Immature natural killer cell (primary cell): ENCODE data around the gene TXNL4A. TPM values are rescaled to one million over a fixed set of nuclear protein-coding genes. Genes with fewer than 3 reads are reported as not detected.

Experiments used
- DNase-seq, 3 donors: peaks; one replicate each; pipeline ENCODE4 v3.0.0; 2022; ENCODE audit warnings: mixed read lengths in 1 of 3
- H3K27ac Mint-ChIP-seq, 6 donors: one replicate each; pipeline ENCODE4 v1.8.0; 2020; ENCODE audit warnings: mixed read lengths in 6 of 6, mild to moderate bottlenecking in 5 of 6, inconsistent platforms in 4 of 6, moderate library complexity in 3 of 6
- H3K27me3 Mint-ChIP-seq, 3 donors: one replicate each; pipeline ENCODE4 v1.8.0; 2020 to 2021; ENCODE audit warnings: low read depth in 3 of 3, mild to moderate bottlenecking in 3 of 3, mixed read lengths in 3 of 3, moderate library complexity in 3 of 3, inconsistent platforms in 1 of 3
- H3K36me3 Mint-ChIP-seq, 3 donors: one replicate each; pipeline ENCODE4 v1.8.0; 2020; ENCODE audit warnings: mixed read lengths in 3 of 3, inconsistent platforms in 2 of 3, mild to moderate bottlenecking in 2 of 3
- H3K4me1 Mint-ChIP-seq, 2 donors: one replicate each; pipeline ENCODE4 v1.8.0; 2020; ENCODE audit warnings: inconsistent platforms in 2 of 2, mild to moderate bottlenecking in 2 of 2, mixed read lengths in 2 of 2, moderate library complexity in 1 of 2
- H3K4me3 Mint-ChIP-seq, 5 donors: one replicate each; pipeline ENCODE4 v1.8.0; 2020; ENCODE audit warnings: mild to moderate bottlenecking in 5 of 5, mixed read lengths in 5 of 5, inconsistent platforms in 3 of 5, moderate library complexity in 3 of 5
- H3K9me3 Mint-ChIP-seq, 6 donors: one replicate each; pipeline ENCODE4 v1.8.0; 2020; ENCODE audit warnings: mild to moderate bottlenecking in 6 of 6, mixed read lengths in 6 of 6, inconsistent platforms in 4 of 6, moderate library complexity in 3 of 6
- polyA plus RNA-seq, 3 donors: library from polyadenylated mRNA; unstranded; fragments of 300-500 nt; fragmentation: Illumina TruSeq; gene quantifications; one replicate each; pipeline ENCODE4 v1.2.3, GENCODE V29; 2021

The TXNL4A gene
- polyA plus RNA-seq, 3 donors from 2014 or later = 209 to 330 (median 248) TPM

DNA sequence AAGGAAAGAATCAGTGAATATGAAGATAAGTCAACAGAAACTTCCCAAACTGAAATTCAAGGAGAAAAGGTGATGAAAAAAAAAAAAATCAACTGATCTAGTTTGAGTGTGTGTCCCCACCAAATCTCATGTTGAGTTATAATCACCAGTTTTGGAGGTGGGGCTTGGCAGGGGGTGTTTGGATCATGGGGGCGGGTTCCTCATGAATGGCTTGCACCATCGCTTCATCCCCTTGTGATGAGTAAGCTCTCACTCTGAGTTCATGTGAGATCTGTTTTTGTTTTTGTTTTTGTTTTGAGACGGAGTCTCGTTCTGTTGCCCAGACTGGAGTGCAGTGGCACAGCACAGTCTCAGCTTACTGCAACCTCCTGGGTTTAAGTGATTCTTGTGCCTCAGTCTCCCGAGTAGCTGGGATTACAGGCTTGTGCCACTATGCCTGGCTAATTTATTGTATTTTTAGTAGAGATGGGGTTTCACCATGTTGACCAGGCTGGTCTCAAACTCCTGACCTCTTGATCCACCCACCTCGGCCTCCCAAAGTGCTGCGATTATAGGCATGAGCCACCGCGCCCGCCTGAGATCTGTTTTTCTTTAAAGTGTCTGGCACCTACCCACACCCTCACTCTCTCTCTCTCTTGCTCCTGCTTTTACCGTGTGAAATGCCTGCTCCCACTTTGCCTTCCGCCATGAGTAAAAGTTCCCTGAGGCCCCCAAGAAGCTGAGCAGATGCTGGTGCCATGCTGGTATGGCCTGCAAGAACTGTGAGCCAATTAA, 32.9 kb downstream of the TXNL4A start:
- no peaks in the 10 kb centered on the region for H3K36me3 Mint-ChIP-seq
- H3K27me3 Mint-ChIP-seq = peaks cover 1 to 7% (median 4%) of the 10 kb centered on the region in 3 donors
- no peak overlapping the region for H3K4me3 Mint-ChIP-seq
- no peak overlapping the region for H3K27ac Mint-ChIP-seq
- H3K4me1 Mint-ChIP-seq = peaks cover 2 to 11% of the 10 kb centered on the region in 2 donors
- DNase-seq = no peak
- no peaks in the 10 kb centered on the region for H3K9me3 Mint-ChIP-seq

DNA sequence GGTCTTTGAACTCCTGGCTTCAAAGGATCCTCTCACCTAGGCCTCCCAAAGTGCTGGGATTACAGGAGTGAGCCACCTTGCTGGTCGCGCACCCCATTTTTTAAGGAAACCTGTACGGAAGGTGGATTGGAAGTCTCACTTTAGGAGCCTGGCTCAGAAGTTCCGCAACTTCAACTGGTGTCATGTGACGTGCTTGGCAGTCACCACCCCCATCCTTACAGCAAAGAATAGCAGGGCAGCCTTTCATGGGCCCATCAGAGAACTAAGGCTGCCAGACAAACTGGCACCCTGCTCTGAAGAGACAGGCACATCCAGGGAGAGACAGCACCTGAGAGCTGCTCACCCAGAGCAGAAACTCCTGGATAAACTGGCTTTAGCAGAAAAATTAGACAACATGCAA, 33.6 kb downstream of the TXNL4A start:
- DNase-seq = no peak
- Mint-ChIP-seq H3K4me1 (peaks cover 9 to 11% of the 10 kb centered on the region in 2 donors), H3K36me3 (peaks cover 0 to under 1% (median 0%) of the 10 kb centered on the region in 3 donors), H3K27me3 (peaks cover 1 to 7% (median 2%) of the 10 kb centered on the region in 3 donors), H3K27ac (no peak overlapping the region), H3K4me3 (no peak overlapping the region), H3K9me3 (no peaks in the 10 kb centered on the region)

DNA sequence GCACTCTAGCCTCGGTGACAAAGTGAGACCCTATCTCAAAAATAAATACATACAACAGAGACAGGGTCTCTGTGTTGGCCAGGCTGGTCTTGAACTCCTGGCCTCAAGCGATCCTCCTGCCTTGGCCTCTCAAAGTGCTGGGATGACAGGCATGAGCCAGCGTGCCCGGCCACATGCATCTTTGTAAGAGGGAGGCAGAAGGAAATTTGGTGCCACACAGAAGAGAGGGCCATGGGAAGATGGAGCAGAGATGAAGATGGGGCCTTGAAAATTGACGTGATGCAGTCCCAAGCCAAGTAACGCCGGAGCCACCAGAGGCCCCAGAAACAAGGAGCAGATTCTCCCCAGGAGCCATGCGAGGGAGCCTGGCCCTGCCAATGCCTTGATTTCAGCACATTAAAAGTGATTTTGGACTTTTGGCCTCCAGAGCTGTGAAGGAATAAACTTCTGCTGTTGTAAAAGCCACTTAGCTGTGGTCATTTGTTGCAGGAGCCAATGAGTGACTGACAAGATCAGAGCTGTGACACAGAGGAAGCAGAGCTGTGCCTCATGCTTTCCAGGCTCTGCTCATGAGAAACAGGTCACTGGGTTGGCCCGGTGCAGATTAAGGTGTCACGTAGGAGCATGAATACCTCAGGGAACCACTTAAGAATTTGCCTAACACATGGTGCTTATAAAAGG, 34.3 kb downstream of the TXNL4A start:
- DNase-seq = no peak
- H3K27me3 Mint-ChIP-seq = peaks cover 0 to 6% (median 1%) of the 10 kb centered on the region in 3 donors
- H3K9me3 Mint-ChIP-seq = no peaks in the 10 kb centered on the region
- H3K36me3 Mint-ChIP-seq = peaks cover 0 to 3% (median 0%) of the 10 kb centered on the region in 3 donors
- peak overlapping the region; percentile 13 to 61 (median 35) for H3K4me3 Mint-ChIP-seq
- peaks cover 14 to 16% of the 10 kb centered on the region in 2 donors for H3K4me1 Mint-ChIP-seq
- peak overlapping the region in 1 of 6 donors; percentile 28 for H3K27ac Mint-ChIP-seq

- H3K4me1 Mint-ChIP-seq = peaks cover 22 to 26% of the 10 kb centered on the region in 2 donors
- no peaks in the 10 kb centered on the region for H3K9me3 Mint-ChIP-seq
- peaks cover 0 to 4% (median 2%) of the 10 kb centered on the region in 3 donors for H3K27me3 Mint-ChIP-seq
- no peak overlapping the region for H3K27ac Mint-ChIP-seq
- H3K36me3 Mint-ChIP-seq = peaks cover 0 to 3% (median 0%) of the 10 kb centered on the region in 3 donors
- no peak for DNase-seq
- peak overlapping the region; percentile 35 to 63 (median 47) for H3K4me3 Mint-ChIP-seq
Measured at GRCh38 chr18:79952996-79953559, 35.3 kb downstream of the TXNL4A start.

GRCh38 chr18:79952456-79952995, 35.8 kb downstream of the TXNL4A start:
- Mint-ChIP-seq H3K9me3 (no peaks in the 10 kb centered on the region), H3K36me3 (peaks cover 0 to 3% (median 0%) of the 10 kb centered on the region in 3 donors), H3K4me1 (peaks cover 22 to 27% of the 10 kb centered on the region in 2 donors), H3K4me3 (peak overlapping the region in 4 of 5 donors; percentile 14 to 63 (median 41)), H3K27me3 (peaks cover 0 to 4% (median 3%) of the 10 kb centered on the region in 3 donors), H3K27ac (no peak overlapping the region)
- DNase-seq = no peak

DNA sequence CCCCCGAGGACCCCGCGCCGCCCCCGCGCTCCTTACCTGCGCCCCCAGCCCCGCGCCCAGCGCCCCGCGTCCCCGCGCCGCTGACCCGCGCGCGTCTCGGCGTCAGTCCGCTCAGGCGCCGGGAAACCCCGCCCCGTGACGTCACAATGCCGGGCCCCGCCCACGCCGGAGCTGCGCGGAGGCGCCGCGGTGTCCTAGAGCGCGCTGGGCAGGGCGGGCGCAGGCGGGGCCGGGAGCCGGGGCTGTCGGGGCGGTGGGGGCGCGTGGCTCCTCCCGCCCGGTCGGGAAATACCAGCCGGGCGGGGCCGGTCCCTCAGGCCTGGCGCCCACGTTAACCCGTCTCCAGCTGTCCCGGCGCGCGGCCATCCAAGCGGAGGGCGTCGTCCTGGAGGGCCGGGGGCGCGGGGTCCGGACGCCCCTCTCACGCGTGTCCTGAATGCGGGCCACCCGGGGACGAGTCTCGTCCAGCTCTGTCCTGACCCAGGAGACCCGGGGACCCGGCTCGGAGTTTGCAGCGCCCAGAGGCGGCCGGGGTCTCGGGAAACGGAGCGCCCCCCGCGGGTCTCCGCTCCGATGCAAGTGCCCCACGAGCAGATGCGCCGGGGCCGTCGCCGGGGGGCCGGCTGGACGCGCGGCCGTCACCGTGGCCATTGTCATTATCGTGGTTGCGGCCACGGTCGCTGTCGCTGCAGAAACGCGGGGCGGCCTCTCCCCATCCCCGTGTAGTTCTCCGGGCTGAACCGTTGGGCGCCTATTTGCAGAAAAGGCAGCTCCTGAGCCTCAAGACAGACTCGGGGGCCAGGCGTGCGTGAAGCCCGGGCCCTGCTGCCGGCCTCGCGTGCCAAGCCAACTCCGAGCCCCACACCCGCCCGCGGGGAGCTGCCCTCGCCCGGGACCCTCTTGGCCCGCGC, 36.6 kb downstream of the TXNL4A start, which contains the start of gene SLC66A2:
TSS of gene SLC66A2 (minus strand) at position 109 of the 911 bp plus-strand sequence. CDS start 727 bp downstream, outside the sequence.
- Mint-ChIP-seq H3K4me1 (peaks cover 22 to 27% of the 10 kb centered on the region in 2 donors), H3K27me3 (peaks cover 0 to 4% (median 4%) of the 10 kb centered on the region in 3 donors), H3K4me3 (peak within 1 kb of the TSS; percentile 79 to 87 (median 82)), H3K27ac (peak within 1 kb of the TSS; percentile 17 to 90 (median 62)), H3K9me3 (no peaks in the 10 kb centered on the region), H3K36me3 (peaks cover 0 to 3% (median 0%) of the 10 kb centered on the region in 3 donors)
- peak; percentile 90 to 91 (median 90) for DNase-seq

DNA sequence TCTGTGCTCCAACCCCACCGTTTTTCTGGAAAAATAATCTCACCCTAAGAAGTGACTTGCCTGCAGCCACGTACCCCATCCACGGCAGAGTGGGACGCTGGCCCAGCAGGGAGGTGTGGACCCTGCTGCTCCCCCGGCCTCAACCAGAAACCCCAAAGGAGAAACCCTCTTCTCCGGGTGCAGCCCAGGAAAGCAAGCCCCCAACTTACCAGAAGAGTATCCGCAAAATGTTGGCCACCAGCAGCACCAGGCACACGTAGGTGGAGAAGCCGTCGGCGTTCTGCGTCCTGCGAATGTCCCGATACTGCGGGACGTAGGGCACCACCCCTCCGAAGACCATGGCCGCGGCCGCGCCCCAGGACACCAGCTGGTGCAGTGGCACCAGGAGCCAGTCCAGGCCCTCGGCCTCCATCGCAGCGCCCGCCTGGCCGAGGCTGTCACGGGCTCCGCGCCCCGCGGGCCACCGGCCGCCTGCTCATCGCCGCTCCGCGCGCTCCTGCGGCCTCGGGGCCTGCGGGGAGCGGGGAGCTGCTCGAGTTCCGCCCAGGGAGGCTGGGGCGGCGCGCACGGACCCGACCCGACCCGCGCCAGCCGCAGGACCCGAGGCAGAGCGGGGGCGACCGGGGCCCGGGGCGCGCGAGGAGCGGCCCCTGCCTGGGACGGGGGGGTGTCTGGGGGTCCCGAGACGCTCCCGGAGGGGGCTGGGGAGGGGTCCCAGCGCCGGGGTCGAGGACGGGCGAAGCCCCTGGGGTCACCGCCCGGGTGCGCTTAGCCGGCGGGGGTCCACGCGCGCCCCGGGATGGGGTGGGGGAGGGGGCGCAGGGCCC, 37.6 kb downstream of the TXNL4A start:
- peaks cover 23 to 33% of the 10 kb centered on the region in 2 donors for H3K4me1 Mint-ChIP-seq
- no peaks in the 10 kb centered on the region for H3K9me3 Mint-ChIP-seq
- peaks cover 0 to 4% (median 4%) of the 10 kb centered on the region in 3 donors for H3K27me3 Mint-ChIP-seq
- peak; percentile 36 to 47 (median 43) for DNase-seq
- peaks cover 0 to 3% (median 0%) of the 10 kb centered on the region in 3 donors for H3K36me3 Mint-ChIP-seq
- H3K4me3 Mint-ChIP-seq = peak overlapping the region; percentile 79 to 87 (median 82)
- H3K27ac Mint-ChIP-seq = peak overlapping the region; percentile 17 to 90 (median 62)

DNA sequence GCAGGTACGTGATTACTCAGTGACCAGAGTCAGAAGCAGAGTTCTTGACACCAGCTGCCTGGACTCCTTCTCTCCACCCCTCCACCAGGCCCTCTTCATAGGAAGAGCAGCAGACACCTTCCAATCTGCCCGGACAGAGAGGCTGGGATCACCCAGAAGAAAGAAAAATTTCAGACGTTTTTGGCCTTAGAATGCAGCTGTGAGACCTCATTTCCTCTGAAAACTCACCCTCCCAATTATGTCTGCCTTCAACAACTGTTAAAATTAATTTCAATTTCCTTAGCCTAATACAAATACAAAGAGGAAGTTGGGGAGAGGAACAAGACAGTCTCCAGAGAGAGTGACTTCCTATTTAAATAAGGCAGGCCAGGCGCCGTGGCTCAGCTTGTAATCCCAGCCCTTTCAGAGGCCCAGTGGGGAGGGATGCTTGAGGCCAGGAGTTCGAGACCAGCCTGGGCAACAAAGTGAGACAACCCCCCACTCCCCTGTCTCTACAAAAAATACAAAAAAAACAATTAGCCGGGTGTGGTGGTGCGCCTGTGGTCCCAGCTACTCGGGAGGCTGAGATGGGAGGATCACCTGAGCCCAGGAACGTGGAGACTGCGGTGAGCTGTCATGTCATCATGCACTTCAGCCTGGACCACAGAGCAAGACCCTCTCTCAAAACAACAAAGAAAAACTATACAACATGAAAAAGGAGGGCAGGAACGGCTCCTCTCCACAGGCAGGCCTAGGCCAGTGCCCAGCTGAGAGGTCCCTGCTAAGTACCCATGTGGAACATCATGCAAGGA, 38.5 kb downstream of the TXNL4A start:
- H3K27ac Mint-ChIP-seq = peak overlapping the region; percentile 17 to 90 (median 62)
- no peak for DNase-seq
- no peaks in the 10 kb centered on the region for H3K9me3 Mint-ChIP-seq
- H3K4me1 Mint-ChIP-seq = peaks cover 26 to 34% of the 10 kb centered on the region in 2 donors
- peak overlapping the region; percentile 79 to 87 (median 82) for H3K4me3 Mint-ChIP-seq
- H3K27me3 Mint-ChIP-seq = peaks cover 0 to 4% (median 3%) of the 10 kb centered on the region in 3 donors
- H3K36me3 Mint-ChIP-seq = peaks cover 0 to 3% (median 0%) of the 10 kb centered on the region in 3 donors

DNA sequence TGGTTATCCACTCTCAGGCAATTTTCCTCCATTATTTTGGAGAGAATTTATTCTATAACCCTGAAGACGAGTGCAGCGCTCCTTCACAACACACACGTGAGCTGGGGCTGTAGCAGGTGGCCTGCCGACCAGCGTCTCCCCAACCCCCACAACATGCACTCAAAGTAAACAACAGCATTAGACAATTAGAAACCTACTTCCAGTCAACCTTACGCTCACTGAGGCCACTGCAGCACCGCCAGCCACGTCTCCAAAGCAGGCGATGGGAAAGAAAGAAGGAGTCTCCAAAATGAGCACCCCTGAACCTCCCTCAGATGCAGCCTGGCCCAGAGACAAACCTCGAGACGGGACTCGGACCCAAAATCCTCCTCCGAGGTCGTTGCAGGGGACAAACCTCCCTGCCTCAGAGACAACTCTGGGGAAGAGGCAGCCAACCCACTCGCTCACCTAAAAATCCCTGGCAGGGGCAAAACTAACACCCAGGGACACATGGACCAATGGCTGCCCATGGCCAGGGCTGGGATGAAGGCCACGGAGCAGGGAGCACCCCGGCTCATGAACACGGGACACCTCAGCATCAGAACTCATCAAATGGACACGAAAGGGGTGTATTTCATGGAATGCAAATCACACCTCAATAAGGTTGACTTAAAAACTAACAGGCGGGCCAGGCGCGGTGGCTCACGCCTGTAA, 39.5 kb downstream of the TXNL4A start:
- no peak for DNase-seq
- Mint-ChIP-seq H3K27me3 (peaks cover 0 to 4% (median 4%) of the 10 kb centered on the region in 3 donors), H3K4me3 (peak overlapping the region in 4 of 5 donors; percentile 79 to 87 (median 84)), H3K36me3 (peaks cover 0 to 3% (median 0%) of the 10 kb centered on the region in 3 donors), H3K9me3 (no peaks in the 10 kb centered on the region), H3K4me1 (peaks cover 32 to 34% of the 10 kb centered on the region in 2 donors), H3K27ac (peak overlapping the region in 2 of 6 donors; percentile 19 to 71)

GRCh38 chr18:79947881-79948610, 40.3 kb downstream of the TXNL4A start:
- DNase-seq = no peak
- H3K27ac Mint-ChIP-seq = no peak overlapping the region
- H3K4me1 Mint-ChIP-seq = peaks cover 32 to 34% of the 10 kb centered on the region in 2 donors
- H3K36me3 Mint-ChIP-seq = peaks cover 0 to 3% (median 0%) of the 10 kb centered on the region in 3 donors
- H3K4me3 Mint-ChIP-seq = peak overlapping the region in 1 of 5 donors; percentile 87
- peaks cover 0 to 4% (median 3%) of the 10 kb centered on the region in 3 donors for H3K27me3 Mint-ChIP-seq
- H3K9me3 Mint-ChIP-seq = no peaks in the 10 kb centered on the region
